ENCODE results near the gene NIPAL3. TPM values are rescaled to one million over a fixed set of nuclear protein-coding genes. Genes with fewer than 3 reads are reported as not detected.

The NIPAL3 gene
- total RNA-seq, 1 experiment from 2014 or later, result 44.1 TPM

DNA sequence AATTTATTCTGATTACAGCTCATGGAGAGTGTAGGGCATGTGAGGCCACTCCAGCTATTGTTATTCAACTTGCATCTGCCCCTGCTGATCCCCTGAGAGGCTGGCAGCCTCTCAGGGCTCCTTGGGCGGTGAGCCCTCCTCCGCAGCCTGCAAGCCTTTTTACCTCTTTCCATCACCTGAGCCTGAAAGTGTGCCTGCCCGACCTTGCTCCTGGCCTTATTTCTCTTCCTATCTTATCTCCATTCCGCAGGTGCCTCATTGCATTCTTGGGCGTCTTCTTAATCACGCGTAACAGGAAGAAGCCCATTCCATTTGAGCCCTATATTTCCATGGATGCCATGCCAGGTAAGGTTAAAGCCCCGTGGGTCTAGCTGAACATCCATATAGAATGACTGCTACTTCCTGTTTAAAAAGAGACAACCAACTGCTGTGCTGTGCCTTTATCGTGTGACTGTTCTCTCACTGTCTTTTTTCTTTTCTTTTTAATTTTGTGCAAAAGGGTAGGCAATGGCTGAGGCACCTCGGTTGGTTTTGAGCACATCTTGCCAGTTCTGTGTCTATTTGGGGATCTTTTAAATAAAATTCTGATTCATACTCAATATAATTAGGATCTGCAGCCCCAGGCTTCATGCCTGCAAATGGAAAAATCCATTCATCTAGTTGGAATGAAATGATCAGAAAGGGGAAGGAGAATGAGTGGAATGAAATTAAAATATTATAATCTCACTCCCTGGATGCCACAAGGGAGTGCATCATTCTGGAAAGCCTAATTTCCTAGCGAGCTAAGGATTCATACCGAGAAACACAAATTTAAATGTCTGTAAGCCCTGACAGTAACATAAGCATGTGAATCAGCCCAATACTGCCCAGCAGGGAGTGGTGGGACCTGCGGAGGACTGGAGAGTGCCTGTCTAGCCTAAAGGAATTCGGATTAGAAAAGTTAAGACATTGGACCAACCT lies 48.5 kb downstream of the NIPAL3 start:
- Histone ChIP-seq H3K9me3 (no peaks in the 10 kb centered on the region), H3K4me3 (no peak overlapping the region), H3K36me3 (peaks cover 45% of the 10 kb centered on the region), H3K27me3 (no peaks in the 10 kb centered on the region)
- DNase-seq, result peak; percentile 23

GRCh38 chr1:24465099-24465498 lies 49.5 kb downstream of the NIPAL3 start:
- Histone ChIP-seq H3K4me3 (no peak overlapping the region), H3K36me3 (peaks cover 36% of the 10 kb centered on the region), H3K9me3 (no peaks in the 10 kb centered on the region), H3K27me3 (no peaks in the 10 kb centered on the region)
- no peak for DNase-seq

- peaks cover 30% of the 10 kb centered on the region for H3K36me3 ChIP-seq
- H3K27me3 ChIP-seq, result no peaks in the 10 kb centered on the region
- H3K4me3 ChIP-seq, result no peak overlapping the region
- DNase-seq, result no peak
- no peaks in the 10 kb centered on the region for H3K9me3 ChIP-seq
These were observed 50.0 kb downstream of the NIPAL3 start for GRCh38 chr1:24465638-24466037.

GRCh38 chr1:24468685-24469316 lies 53.2 kb downstream of the NIPAL3 start:
- Histone ChIP-seq H3K9me3 (no peaks in the 10 kb centered on the region), H3K4me3 (no peak overlapping the region), H3K27me3 (no peaks in the 10 kb centered on the region), H3K36me3 (peaks cover 12% of the 10 kb centered on the region)
- DNase-seq, result no peak

- no peak for DNase-seq
- no peaks in the 10 kb centered on the region for H3K27me3 ChIP-seq
- peaks cover 5% of the 10 kb centered on the region; the same call in 1 of the 2 replicates for H3K36me3 ChIP-seq
- H3K9me3 ChIP-seq, result no peaks in the 10 kb centered on the region
- no peak overlapping the region for H3K4me3 ChIP-seq
These were observed 55.0 kb downstream of the NIPAL3 start for GRCh38 chr1:24470592-24470991.

GRCh38 chr1:24472527-24473251 lies 57.1 kb downstream of the NIPAL3 start:
- H3K9me3 ChIP-seq, result no peaks in the 10 kb centered on the region
- H3K4me3 ChIP-seq, result no peak overlapping the region

GRCh38 chr1:24474193-24474592 lies 58.6 kb downstream of the NIPAL3 start:
- no peaks in the 10 kb centered on the region for H3K36me3 ChIP-seq
- DNase-seq, result no peak
- no peaks in the 10 kb centered on the region for H3K27me3 ChIP-seq
- no peaks in the 10 kb centered on the region for H3K9me3 ChIP-seq
- no peak overlapping the region for H3K4me3 ChIP-seq

More at GRCh38 chr1:24472527-24473251, 57.1 kb downstream of the NIPAL3 start:
- DNase-seq, result no peak
- Histone ChIP-seq H3K27me3 (no peaks in the 10 kb centered on the region), H3K36me3 (no peaks in the 10 kb centered on the region)

DNA sequence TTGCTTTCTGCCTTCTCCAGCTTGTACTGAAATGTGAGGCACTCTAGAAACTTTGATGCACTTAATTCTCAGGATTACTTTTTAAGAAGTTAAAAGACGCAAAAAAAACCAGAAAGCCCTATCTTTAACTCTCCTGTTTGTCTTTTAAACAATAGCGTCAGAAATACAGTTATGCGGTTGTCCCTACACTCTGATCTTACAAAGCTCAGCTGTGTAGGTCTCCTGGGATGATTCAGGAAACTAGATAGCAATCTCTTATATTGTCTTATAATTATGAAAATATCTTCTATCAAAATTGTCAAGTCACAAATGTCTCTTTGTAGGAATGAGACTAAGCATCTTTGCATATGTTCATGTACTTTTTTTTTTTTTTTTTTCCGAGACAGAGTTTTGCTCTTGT lies 60.1 kb downstream of the NIPAL3 start:
- Histone ChIP-seq H3K27me3 (no peaks in the 10 kb centered on the region), H3K4me3 (no peak overlapping the region), H3K9me3 (no peaks in the 10 kb centered on the region), H3K36me3 (no peaks in the 10 kb centered on the region)
- no peak for DNase-seq

DNA sequence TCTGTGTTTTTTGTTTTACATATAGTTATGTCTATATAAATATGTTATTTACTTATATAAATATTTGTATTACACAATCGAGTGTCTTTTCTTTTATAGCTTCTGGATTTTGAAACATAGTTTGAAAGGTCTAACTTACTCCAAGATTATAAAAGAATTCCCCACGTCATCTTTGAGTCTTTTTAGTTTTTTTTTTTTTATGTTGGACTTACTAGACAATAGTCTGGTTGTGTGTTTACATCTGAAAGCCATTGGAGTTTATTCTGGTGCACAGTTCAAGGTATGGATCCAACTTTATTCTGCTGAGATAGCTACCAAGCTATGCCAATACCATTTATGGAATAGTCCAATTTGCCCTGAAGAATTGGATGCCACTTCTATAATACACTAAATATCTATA lies 61.0 kb downstream of the NIPAL3 start:
- Histone ChIP-seq H3K27me3 (no peaks in the 10 kb centered on the region), H3K4me3 (no peak overlapping the region), H3K36me3 (no peaks in the 10 kb centered on the region), H3K9me3 (no peaks in the 10 kb centered on the region)
- DNase-seq, result no peak

GRCh38 chr1:24477309-24477708 lies 61.7 kb downstream of the NIPAL3 start:
- H3K4me3 ChIP-seq, result no peak overlapping the region
- DNase-seq, result no peak
- H3K9me3 ChIP-seq, result no peaks in the 10 kb centered on the region
- no peaks in the 10 kb centered on the region for H3K36me3 ChIP-seq
- no peaks in the 10 kb centered on the region for H3K27me3 ChIP-seq

- DNase-seq, result no peak
- Histone ChIP-seq H3K9me3 (no peaks in the 10 kb centered on the region), H3K27me3 (no peaks in the 10 kb centered on the region), H3K4me3 (no peak overlapping the region), H3K36me3 (no peaks in the 10 kb centered on the region)
These were observed 65.5 kb downstream of the NIPAL3 start for GRCh38 chr1:24481101-24481500.

DNA sequence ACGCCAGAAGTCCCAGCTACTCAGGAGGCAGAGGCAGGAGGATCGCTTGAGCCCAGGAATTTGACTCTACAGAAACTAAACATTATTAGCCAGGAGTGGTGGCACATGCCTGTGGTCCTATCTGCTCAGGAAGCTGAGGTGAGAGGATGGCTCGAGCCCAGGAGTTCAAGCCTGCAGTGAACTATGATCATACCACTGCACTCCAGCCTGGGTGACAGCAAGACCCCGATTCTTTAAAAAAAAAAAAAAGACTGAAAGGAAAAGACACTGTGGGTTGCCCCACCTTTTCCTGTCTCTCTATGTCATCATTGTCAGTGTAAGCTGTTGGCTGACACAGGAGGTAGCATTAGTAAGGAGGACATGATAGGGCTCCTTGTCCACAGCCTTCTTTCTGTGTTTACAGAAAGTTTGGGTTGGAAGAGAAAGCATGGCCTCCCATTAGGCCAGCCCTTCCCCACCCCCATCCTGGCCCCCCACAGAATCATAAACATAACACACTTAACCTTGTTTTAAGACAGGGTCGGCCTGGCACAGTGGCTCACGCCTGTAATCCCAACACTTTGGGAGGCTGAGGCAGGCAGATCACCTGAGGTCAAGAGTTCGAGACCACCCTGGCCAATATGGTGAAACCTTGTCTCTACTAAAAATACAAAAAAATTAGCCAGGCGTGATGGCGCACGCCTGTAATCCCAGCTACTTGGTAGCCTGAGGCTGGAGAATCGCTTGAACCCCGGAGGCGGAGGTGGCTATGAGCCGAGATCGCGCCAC lies 66.4 kb downstream of the NIPAL3 start:
- Histone ChIP-seq H3K27me3 (no peaks in the 10 kb centered on the region), H3K9me3 (no peaks in the 10 kb centered on the region), H3K4me3 (no peak overlapping the region), H3K36me3 (no peaks in the 10 kb centered on the region)
- no peak for DNase-seq

DNA sequence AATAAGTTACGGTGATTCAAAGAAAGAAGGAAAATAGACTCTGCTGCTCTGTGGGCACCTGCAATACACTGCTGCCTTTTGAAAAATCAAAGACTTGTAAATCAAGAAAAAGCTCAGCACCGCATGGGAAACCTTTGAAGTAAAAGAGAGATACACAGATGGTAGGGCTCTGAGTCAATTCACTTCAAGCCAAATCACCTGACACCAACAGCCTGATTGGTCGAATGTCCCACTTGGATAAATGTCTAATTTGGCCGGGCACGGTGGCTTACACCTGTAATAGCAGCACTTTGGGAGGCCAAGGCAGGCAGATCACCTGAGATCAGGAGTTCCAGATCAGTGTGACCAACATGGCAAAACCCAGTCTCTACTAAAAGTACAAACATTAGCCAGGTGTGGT lies 67.8 kb downstream of the NIPAL3 start:
- no peak for DNase-seq
- no peaks in the 10 kb centered on the region for H3K27me3 ChIP-seq
- no peaks in the 10 kb centered on the region for H3K36me3 ChIP-seq
- H3K4me3 ChIP-seq, result no peak overlapping the region
- no peaks in the 10 kb centered on the region for H3K9me3 ChIP-seq

DNA sequence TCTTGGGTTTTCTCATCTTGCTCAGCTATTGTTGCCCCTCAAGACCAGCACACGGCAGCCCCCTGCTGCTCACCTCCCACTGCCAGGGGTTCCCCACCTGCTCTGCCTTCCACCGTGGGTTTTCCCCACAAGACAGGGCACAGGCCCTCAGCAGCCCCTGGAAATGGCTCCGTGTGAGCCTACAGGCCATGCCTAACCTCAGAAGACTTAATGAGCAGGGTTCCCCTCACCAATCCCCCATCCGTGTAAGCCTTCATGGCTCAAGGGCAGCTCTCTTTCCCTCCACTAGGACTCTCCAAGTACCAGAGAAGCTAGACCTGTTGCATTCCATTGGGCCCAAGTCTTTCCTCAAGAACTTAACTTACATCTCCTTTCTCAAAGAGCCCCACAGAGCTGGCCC lies 68.6 kb downstream of the NIPAL3 start:
- H3K36me3 ChIP-seq, result no peaks in the 10 kb centered on the region
- no peak for DNase-seq
- H3K4me3 ChIP-seq, result no peak overlapping the region
- H3K27me3 ChIP-seq, result no peaks in the 10 kb centered on the region
- H3K9me3 ChIP-seq, result no peaks in the 10 kb centered on the region

GRCh38 chr1:24486331-24487065 lies 70.9 kb downstream of the NIPAL3 start:
- H3K4me3 ChIP-seq, result no peak overlapping the region
- no peaks in the 10 kb centered on the region for H3K9me3 ChIP-seq
- no peak for DNase-seq
- H3K36me3 ChIP-seq, result no peaks in the 10 kb centered on the region
- no peaks in the 10 kb centered on the region; the same call in 1 of the 2 replicates for H3K27me3 ChIP-seq

DNA sequence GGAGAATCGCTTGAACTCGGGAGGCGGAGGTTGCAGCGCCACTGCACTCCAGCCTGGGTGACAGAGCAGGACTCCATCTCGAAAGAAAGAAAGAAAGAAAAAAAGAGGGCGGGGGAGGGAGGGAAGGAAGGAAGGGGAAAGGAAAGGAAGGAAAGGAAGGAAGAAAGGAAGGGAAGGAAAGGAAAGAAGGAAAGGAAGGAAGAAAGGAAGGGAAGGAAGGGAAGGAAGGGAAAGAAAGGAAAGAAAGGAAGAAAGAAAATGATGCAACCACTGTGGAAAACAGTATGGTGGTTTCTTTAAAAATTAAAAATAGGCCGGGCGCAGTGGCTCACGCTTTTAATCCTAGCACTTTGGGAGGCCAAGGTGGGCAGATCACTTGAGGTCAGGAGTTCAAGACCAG lies 71.9 kb downstream of the NIPAL3 start:
- Histone ChIP-seq H3K9me3 (no peaks in the 10 kb centered on the region), H3K4me3 (no peak overlapping the region), H3K36me3 (no peaks in the 10 kb centered on the region), H3K27me3 (no peaks in the 10 kb centered on the region; the same call in 1 of the 2 replicates)
- no peak for DNase-seq
